ENCODE measurements around the gene CARMIL1. TPM values are rescaled to one million over a fixed set of nuclear protein-coding genes. Genes with fewer than 3 reads are reported as not detected.

Gene CARMIL1
- total and polyA plus RNA-seq, 2 of the 8 experiments (the other 6 are each of a cell fraction or from before 2014, with no cell fraction given) = 20.3 to 40.4 TPM

DNA sequence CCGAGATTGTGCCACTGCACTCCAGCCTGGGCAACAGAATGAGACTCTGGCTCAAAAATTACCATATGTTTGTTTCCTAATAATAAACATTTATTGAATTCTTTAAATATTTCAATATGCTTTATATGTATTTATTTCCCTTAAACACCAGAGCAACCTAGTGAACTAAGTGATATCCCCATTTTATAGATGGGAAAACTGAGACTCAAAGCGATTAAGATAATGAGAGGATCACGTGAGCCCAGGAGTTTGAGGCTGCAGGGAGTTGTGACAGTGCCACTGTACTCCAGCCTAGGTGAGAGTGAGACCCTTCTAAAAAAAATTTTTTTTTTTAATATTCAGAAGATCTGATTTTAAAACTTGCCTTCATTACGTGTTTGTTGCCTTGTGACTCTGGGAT is 19.4 kb upstream of the CARMIL1 start:
- CTCF ChIA-PET (ENCODE audit: partially characterized antibody) = no interaction called here
- no peak for TF ChIP-seq CHD7 (IDR thresholded peaks at IDR 0.05; ENCODE audit: insufficient replicate concordance, low read length)

More for the DNA sequence above, 19.4 kb upstream of the CARMIL1 start:
- no peak overlapping the region for H3K4me2 ChIP-seq (ENCODE audit: insufficient read depth in 1 of 2, low read depth in 2 of 2, low read length in 2 of 2)
- H2AFZ ChIP-seq (ENCODE audit: low read length) = no peak overlapping the region
- FAIRE-seq (no peak), DNase-seq (ENCODE audit: low read depth in 1 of 2, low spot score in 2 of 2) (no peak)
- H4K20me1 ChIP-seq (replicated peaks in 1 of 2; ENCODE audit: control insufficient read depth in 1 of 2, insufficient read depth in 2 of 2, low read length in 2 of 2) = no peaks in the 10 kb centered on the region
- POLR2A ChIA-PET (ENCODE audit: partially characterized antibody) = no interaction called here
- H3K27me3 ChIP-seq (replicated peaks in 1 of 4; ENCODE audit: control insufficient read depth in 3 of 4, extremely low read depth in 1 of 4, insufficient read depth in 3 of 4, low read length in 3 of 4) = no peaks in the 10 kb centered on the region
- H2BK5ac ChIP-seq (ENCODE audit: low read depth, low read length) = no peak overlapping the region
- H2BK120ac ChIP-seq (replicated peaks; ENCODE audit: low read depth, low read length) = no peak overlapping the region
- no peaks in the 10 kb centered on the region for H3K79me1 ChIP-seq (ENCODE audit: low read depth, low read length)
- H3K23ac ChIP-seq (ENCODE audit: insufficient read length) = no peak overlapping the region
- H2BK20ac ChIP-seq (ENCODE audit: low read length) = no peak overlapping the region
- no peak overlapping the region for H2AK5ac ChIP-seq (ENCODE audit: low read depth, low read length)
- no peak overlapping the region for H3K4me3 ChIP-seq (ENCODE audit: extremely low read depth in 1 of 4, insufficient read depth in 2 of 4, low read depth in 3 of 4, low read length in 4 of 4)
- H2BK15ac ChIP-seq (ENCODE audit: low read length) = no peak overlapping the region
- H3K27ac ChIP-seq (ENCODE audit: low read depth, low read length) = no peak overlapping the region
- H4K8ac ChIP-seq (ENCODE audit: extremely low read depth, insufficient read depth, low read length) = no peak overlapping the region
- H3K4ac ChIP-seq (replicated peaks; ENCODE audit: insufficient read length, low read depth, low read length) = no peak overlapping the region
- no peaks in the 10 kb centered on the region for H3K23me2 ChIP-seq (ENCODE audit: low read depth, low read length)
- WGBS, 2 experiments (ENCODE audit: extremely low coverage in 1 of 2, insufficient coverage in 1 of 2, insufficient read length in 1 of 2, insufficient replicate concordance in 2 of 2, low coverage in 1 of 2, low lambda C conversion rate in 2 of 2, missing lambda C conversion rate in 1 of 2) = 88% methylated on average over 4 of the region's 4 CpGs; no CpG with 5 or more reads in 1 of the 2 experiments
- H2BK12ac ChIP-seq (ENCODE audit: low read depth, low read length) = no peak overlapping the region
- no peaks in the 10 kb centered on the region for H3K4me1 ChIP-seq (replicated peaks in 1 of 4; ENCODE audit: control insufficient read depth in 3 of 4, insufficient read depth in 4 of 4, low read length in 3 of 4)
- H3K79me2 ChIP-seq (ENCODE audit: control insufficient read depth in 1 of 2, insufficient read depth in 2 of 2, low read length in 2 of 2) = no peaks in the 10 kb centered on the region
- H3K56ac ChIP-seq (replicated peaks; ENCODE audit: insufficient read length, low read depth, low read length) = no peak overlapping the region
- H3K9me3 ChIP-seq (ENCODE audit: insufficient read depth in 2 of 2, low read depth in 1 of 2, low read length in 1 of 2) = no peaks in the 10 kb centered on the region
- H4K91ac ChIP-seq (replicated peaks; ENCODE audit: insufficient read length, low read length) = no peak overlapping the region
- no peak overlapping the region for H3K14ac ChIP-seq (ENCODE audit: insufficient read length)
- H3K18ac ChIP-seq (ENCODE audit: extremely low read depth, low read length) = no peak overlapping the region
- no peaks in the 10 kb centered on the region for H3K36me3 ChIP-seq (ENCODE audit: control insufficient read depth in 2 of 4, insufficient read depth in 4 of 4, low read length in 3 of 4)
- H3K9ac ChIP-seq (replicated peaks in 1 of 4; ENCODE audit: extremely low read depth in 1 of 4, low read depth in 3 of 4, low read length in 3 of 4) = no peak overlapping the region
- H4K5ac ChIP-seq (ENCODE audit: insufficient read length, low read depth, low read length) = no peak overlapping the region

Measured in H1 (cell line).